Muscle of arm (tissue), 12 donors: Measurements from ENCODE around the gene PAFAH1B1. TPM values are rescaled to one million over a fixed set of nuclear protein-coding genes. Genes with fewer than 3 reads are reported as not detected.
"Not testable (repeated sequence)": the region's sequence is repeated elsewhere in the genome, so short reads cannot be mapped to it uniquely, and the experiment has no call there.

Experiments used
- DNase-seq: peaks from one replicate; pipeline ENCODE4 v3.0.0-alpha.2; 2013
- polyA plus RNA-seq, 12 donors: library from polyadenylated mRNA; unstranded; fragments of 120-200 nt; gene quantifications; one replicate each; pipeline ENCODE4 v1.2.1, GENCODE V29; 2013; ENCODE audit not compliant: insufficient read length in 12 of 12

Gene PAFAH1B1
- polyA plus RNA-seq, 12 donors: 70.3 to 131 (median 108) TPM; not detected in 1

DNA sequence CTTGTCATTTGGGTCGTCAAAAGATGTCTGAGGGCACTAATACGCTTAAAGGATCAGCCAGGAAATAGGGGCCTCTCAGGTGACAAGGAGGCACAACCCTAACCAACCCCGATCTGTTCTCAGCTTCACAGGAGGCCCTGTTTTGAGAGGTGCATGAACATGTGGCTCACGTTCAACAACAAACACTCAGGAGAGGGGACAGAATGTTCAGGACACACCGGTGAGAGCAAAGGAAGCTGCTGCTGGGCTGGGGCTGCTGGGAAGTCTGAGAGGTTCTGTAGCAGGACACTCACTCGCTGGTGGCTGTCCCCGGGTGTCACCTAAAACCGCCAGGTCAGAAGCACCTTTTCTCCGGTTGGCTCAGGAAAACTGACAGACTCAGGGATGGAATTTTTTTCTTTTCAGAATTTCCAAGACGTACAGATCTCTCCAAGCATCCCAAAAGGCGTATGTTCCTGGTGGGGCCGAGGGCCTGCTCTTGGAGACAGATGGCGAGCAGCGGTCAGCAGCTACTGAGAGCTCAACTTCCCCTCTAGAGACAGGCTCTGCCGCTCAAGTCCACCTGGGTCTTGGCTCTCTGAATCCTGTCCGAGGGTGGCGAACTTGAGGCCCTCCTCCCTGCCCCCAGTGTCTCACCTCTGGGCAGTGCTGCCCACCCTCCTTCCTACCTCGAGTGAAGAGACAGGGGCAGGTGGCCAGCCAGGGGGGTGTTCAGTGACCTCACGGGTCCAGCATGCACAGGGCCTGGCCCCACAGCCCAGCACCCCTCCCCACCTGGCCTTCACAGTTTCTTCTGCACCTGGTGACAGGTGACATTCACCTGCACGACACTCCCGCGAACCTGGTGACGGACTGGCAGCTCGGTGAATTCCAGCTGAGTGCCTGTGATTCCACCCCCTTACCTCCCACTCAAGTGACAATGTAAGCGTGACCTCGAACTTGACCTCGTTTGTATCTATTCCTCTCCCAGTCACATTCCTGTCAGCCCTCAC, 95.2 kb downstream of the PAFAH1B1 start:
- DNase-seq: no peak

DNA sequence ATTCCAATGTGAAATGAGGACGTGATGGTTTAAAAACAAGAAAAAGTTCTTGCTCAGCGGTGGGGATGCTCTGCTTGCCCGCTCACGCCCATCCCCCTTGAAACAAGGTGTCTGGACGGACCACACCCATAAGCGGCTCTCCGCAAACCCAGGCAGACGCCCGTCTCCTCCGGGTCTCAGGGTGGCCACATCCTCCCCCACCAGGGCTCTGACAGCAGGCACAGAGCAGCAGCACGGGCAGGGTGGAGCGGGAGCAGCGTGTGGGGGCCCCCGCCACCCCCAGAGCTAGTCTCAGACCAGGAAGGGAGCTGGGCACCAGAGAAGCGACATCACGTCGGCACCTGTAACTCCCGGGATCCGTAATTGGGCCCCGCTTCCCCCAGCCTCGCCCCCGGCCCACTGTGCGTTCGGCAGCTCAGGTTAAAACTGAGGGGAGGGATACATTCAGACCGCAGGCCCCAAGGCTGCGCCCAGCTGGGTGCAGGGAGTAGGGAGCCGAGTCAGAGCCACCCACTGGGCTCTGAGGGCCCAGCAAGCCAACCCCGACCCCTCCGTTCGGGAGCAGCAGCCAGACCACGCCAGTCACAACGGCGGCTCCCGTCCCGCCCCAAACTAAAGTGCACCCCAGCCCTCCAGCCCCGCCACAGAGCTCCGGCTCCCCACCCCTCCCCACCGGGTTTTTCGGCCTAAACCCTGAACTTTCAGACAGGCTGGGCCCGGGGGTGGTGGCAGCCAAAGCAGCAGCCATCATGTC, 96.1 kb downstream of the PAFAH1B1 start:
- DNase-seq: no peak

DNA sequence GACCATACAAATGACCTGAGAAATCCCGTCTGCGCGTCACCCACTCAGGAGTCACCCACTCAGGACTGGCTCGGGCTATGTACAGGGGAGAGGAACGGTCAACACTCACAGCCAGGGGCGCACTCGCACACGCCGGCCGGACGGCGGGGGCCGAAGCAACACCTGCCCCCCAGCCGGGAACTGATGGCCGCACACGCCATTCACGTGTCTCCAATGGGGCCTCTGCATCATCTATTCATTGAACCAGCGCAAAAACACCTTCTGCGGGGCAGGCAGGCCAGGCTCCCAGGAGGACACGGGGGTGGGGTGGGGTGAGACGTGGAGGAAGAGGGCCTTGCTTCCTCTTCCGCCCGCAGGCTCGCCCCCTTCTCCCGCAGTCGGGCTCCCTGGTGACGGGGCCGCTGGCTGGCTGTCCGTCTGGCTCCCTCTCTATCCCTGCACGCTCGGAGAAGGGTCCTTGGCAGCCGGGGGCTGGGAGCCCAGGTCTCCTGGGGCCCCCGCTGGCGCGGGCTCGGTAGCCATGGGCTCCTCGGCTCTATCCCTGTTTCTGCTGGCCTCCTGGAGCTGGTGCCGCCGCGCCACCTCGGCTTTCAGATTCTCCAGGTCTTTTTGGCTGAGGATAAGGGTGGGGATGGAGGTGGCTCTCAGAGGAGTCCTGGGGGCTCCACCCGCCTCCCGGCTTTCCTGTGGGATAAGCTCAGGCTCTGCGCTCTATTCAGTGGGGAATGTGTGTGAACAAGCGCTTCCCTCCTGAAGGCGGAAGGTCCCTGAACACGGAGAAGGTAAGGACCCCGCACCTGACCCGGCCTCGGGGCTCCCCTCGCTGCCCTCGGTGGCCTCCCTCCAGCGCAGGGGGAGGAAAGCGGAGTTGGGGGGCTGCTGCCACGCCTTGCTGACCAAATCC, 97.0 kb downstream of the PAFAH1B1 start:
- DNase-seq: no peak

DNA sequence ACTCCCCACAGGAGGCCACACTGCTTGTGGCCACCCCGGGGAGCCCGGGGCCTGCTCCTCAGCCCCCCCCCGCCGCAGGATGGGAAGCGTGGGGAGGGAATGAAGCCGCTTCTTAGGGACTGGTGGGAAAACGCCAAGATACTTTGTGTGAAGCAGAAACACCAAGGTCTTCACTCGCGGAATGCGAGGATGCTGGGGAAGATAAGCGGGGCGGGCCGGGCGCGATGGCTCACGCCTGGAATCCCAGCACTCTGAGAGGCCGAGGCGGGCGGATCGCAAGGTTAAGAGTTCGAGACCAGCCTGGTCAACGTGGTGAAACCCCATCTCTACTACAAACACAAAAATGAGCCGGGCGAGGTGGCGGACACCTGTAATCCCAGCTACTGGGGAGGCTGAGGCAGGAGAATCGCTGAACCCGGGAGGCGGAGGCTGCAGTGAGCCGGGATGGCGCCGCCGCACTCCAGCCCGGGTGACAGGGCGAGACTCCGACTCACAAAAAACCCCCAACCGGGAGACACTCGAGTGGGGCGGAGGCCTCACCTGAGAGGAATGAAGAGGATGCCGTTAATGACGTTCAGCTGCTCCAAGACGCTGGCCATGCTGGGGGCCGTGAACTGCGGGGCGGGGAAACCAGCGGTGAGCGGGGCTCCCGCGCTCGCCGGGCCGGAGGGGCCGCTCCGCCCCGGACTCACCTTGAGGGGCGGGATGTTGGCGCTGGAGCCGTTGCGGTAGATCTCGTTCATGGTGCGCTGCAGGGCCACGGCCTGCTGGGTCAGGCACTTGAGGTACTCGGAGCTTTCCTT, 97.8 kb downstream of the PAFAH1B1 start:
- DNase-seq: no peak

DNA sequence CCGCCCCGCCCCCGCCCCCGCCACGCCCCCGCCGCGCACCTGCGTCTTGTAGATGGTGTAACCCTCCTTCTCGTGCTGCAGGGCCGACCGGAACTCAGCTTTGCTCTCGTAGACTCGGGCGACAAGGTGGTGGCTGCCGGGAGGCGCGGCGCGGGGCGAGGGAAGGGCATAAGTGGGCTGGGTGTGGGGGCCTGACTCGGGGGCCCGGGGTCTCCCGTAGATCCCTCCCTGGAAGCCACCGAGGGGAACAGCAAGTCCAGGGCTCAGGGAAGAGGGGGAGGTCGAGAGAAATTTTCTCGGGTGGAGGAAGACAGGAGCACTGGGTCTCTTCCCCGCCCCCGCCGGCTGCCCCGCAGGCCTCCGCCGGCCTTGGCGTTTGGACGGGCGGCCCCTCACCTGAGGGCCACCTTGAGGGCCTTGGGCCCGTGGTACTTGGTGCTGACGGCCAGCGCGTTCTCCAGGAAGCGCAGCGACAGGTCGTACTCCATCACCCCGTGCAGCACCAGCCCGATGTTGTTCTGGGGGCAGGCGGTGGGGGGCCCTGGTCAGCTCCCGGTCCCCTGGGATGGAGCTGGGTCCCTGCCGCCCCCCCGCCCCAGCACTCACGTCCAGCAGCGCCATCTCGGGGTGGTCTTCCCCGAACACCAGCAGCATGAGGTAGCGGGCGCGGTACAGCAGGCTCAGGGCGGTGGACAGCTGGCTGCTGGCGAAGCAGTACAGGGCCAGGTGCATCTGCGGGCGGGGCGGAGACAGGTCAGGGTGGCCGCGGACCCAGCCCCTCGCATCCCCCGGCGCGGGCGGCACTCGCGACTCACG, 98.7 kb downstream of the PAFAH1B1 start:
- DNase-seq: no peak

DNA sequence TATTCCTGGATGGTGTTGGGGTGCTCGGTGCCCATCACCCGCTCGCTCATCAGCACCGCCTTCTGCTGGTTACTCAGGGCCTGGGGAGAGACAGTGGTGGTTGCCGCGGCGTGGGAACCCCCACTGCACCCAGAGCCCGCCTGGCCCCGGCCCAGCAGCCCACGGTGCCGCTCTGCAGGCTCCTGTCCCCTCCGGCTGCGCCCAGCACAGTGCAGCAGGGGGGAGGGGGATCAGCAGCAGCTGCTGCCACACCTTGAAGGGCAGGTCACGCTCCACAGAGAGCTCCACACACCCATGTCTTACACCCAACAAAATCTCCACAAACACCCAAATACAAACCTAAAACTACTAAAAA, 99.3 kb downstream of the PAFAH1B1 start:
- no peak for DNase-seq

DNA sequence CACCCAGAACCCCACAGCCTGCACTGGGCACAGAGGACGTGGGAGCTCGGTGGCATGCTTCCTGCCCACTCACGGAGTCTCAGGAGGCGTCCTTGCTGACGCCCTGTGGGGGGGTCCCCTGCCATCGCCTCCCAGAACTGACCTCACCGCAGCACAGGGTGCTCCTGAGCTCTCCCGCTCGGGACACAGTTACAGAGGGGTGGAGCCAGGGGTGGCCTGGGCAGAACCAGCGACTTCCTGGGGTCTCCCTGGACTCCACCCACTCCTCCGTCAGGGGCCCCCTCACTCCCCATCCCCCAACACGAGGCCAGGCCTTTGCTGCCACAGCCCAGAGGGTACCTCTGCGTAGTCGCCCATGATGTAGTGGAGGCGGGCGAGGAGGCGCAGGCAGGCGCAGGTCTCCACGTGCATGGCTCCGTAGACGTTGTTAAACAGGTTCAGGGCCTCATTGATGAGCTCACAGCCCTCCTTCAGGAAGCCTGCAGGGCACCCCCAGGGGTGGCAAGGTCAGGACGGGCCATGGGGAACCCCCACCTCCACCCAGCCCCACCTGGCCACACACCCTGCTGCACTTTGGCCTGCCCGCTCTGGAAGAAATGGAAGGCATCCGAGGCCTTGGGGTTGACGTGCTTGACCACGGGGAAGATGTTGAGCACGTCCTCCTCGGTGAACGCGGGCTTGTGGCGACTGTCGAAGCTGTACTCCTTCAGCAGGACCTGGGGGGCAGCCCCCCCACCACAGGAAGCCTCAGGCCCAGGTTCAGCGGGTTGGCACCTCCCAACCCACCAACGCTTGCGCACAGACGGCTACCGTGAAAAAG, 100.3 kb downstream of the PAFAH1B1 start:
- no peak for DNase-seq

DNA sequence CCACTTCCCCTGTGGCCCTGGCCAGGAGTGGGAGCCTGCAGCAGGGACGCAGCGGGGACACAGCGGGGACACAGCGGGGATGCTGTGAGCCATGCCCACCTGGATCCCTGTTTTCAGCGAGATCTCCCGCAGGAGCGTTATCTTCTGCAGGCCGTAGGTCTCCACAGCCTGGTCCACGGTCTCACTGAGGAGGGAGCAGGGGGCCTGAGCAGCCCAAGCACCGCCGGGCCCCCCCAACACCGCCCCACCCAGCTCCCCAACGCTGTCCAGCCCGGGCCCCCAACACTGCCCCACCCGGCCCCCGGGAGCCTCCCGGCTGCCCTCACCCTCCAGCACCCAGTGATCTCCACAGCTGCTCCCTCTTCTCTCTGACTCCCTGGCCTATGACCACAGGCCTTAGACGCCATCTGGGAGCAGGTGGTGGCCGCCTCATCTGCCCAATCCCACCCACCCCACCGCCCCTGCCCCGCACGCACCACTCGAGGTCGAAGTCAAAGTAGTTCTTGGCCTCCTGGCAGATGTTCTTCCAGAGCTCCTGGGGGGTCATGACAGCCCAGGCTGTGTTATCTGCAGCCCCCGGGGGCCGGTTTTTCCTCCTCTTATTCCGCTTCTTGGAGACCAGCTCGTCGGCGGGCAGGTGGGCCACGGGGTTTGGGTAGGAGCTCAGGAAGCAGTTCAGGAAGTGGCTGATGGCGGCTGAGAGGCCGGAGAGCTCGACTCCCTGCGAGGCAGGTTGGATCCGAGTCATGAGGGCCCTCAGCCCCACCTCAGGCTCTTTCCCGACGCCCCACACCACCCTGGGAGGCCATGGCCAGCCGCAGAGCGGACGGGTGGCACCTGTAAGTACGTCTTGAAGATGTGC, 101.2 kb downstream of the PAFAH1B1 start:
- DNase-seq: no peak

DNA sequence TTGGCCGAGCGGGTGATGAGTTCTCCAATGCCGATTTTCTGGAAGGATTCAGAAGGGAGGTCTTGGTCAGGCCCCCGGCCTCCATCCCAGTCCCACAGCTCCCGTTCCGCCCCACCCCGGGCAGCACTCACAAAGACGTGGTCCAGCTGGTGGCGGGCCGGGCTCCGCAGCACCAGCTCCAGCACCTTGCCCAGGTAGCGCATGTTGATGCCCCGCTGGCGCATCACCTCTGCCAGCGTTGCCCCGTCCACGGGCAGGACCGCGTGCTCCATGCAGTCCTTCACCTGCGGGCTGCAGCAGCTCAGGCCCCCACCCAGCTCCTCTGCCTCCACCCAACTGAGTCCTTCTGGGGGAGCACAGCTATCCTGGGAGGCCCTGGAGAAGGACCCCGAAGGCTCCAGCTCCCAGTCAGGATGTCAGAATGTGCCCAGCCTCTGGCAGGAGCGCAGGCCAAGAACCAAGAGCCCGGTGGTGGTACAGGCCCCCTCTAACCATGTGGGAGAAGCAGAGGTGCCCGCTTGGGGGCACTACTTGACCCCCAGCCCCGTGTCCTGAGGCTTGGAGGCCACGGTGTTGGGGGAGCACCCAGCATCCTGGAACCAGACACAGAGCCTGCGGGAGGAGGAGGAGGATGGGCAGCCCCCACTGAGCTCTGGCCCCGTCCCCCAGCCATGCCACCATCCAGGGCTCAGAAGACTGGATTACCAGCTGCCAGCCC, 101.9 kb downstream of the PAFAH1B1 start:
- no peak for DNase-seq

DNA sequence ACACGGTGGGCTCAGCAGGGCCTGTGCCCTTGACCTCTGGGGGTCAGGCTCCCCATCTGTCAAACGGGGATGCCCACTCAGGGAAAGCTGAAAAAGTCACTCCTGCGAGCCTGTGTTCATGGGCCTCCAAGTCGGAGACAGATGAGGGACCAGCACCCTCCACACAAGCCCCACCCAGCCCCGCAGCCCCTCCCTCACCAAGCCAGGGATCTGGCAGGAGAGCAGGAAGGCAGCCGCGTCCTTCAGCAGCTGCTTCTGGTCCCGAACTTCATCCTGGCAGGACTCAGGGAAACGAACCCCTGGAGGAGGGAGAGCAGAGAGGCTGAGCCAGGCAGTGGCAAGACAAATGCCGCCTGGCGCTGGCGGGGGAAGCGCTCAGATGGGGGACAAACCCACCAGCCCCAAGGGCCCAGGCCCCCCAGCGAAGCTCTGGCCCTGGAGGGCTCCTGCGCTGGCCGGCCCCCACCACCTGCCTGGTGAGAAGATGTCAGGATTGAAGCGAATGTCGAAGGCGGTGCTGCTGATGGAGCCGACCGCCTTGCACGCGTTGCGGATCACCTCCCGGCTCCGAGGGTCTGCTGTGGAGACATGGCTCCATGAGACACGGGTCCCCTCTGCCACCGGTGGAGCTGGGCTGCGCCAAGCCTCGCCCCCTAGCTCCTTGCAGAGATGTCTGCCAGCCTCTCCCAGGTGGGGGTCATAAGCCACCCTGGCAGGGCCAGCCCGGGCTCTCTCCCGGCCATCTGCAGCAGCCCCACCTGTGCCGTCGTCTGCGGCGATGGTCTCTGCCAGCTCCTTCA, 102.7 kb downstream of the PAFAH1B1 start:
- no peak for DNase-seq

DNA sequence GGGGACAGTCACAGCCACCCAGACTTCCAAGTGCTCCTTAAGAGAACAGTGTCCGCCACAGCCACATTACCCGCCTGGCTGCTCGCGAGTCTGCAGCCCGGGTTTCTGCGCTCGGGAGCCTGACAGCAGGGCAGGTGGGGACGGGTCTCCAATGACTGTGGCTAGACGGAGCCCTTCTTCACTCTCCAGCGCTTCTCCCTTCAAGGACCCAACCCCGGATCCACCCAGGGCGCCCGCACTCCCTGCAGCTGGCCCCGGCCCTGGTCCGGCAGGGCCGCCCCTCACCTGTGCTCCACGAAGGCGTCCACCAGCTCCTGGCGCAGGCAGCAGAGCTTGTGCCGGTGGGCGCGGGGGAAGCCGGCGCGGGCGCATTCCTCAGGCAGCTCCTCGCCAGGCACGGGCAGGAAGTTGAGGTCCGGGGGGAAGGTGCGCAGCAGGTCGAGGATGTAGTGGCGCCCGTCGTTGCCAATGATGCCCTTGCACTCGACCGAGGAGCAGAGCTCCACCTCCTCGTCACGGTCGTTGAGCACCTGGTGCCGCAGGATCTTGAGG, 104.2 kb downstream of the PAFAH1B1 start:
- DNase-seq: no peak

DNA sequence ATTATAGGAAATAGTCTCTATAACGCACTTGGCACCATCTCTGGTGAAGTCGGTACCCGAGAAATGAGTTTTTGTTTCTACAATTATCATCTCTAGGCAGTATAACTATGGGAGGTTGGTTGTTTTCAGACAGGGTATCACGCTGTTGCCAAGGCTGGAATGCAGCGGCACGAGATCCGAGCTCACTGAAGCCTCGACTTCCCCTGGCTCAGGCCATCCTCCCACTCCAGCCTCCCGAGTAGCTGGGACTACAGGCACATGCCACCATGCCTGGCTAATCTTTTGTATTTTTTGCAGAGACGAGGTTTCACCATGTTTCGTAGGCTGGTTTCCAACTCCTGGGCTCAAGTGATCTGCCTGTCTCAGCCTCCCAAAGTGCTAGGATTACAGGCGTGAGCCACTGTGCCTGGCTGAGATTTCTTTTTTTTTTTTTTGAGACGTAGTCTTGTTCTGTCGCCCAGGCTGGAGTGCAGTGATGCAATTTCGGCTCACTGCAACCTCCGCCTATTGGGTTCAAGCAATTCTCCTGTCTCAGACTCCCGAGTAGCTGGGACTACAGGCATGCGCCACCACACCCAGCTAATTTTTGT, 105.9 kb downstream of the PAFAH1B1 start:
- DNase-seq: not testable (repeated sequence)

DNA sequence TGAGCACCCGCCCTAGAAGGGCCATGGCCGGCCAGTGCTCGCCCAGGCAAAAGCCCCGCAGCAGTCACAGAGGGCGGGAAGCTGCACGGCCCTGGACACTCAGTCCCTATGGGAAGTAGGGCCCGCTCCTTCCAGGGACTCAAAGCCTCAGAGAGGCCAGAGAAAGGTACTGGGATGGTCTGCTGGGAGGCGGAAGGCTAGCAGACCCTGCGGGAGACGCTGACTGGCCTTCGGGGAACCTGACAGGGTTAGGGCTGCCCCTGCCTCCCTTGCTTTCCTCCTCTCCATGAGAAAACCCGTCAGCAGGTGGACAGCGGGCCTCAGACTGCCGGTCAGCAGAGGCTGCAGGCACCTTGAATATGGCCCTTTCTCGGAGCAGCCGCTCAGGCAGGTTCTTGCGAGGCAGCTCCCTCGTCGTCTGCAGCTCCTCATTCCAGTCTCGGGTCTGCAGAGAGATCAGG, 106.6 kb downstream of the PAFAH1B1 start:
- DNase-seq: no peak

DNA sequence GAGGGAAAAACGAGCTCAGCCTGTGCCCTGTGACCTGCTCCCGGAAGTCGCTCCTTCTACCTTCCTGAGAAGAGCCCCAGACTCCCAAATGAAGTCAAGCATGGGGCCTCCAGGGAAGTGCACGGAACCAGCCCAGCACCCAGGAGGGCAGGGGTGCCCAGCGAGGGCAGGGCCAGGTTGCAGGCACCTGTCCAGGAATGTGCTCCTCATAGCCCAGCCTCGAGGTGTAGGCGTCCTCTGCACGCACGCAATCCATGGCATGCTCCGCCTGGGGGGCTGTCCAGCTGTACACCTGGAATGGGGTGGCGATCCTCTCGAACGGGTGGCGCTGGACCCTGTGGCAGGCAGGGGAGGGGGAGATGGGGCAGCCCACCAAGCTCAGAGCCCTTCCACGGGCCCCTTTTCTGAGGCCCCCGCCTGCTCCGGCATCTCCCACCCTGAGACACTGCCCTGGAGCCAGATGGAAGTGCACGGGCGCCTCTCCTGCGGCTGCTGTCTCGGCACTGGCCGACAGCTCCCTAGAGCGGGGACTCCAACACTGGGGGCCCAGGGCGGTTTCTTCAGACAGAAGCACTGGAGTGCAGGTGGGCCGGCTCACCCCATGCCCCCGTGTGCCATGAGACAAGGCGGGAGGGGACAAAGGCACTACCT, 107.2 kb downstream of the PAFAH1B1 start:
- no peak for DNase-seq
